Epithelial cell of esophagus (primary cell): ENCODE results near the gene SENP7.
A peak's percentile ranks its signal among the peaks of the same experiment; 100 is the strongest.
"Not testable (repeated sequence)": the region's sequence is repeated elsewhere in the genome, so short reads cannot be mapped to it uniquely, and the experiment has no call there.

ENCODE experiments used
- DNase-seq: peaks from one replicate; pipeline ENCODE4 v3.0.0; 2010; ENCODE audit warnings: low read depth
- H3K4me3 ChIP-seq: 2 replicates; pipeline ENCODE4 v1.5.1; 2011; ENCODE audit warnings: mild to moderate bottlenecking, low read length, control low read depth
- TF ChIP-seq, protein P1 (sequence below): IDR thresholded peaks from 2 replicates; pipeline ENCODE4 v1.5.1; 2011; ENCODE audit warnings: low read depth, mild to moderate bottlenecking, low read length, control low read depth, inconsistent platforms; ENCODE audit not compliant: insufficient read depth; ENCODE audit errors: missing control alignments

SENP7 gene

DNA sequence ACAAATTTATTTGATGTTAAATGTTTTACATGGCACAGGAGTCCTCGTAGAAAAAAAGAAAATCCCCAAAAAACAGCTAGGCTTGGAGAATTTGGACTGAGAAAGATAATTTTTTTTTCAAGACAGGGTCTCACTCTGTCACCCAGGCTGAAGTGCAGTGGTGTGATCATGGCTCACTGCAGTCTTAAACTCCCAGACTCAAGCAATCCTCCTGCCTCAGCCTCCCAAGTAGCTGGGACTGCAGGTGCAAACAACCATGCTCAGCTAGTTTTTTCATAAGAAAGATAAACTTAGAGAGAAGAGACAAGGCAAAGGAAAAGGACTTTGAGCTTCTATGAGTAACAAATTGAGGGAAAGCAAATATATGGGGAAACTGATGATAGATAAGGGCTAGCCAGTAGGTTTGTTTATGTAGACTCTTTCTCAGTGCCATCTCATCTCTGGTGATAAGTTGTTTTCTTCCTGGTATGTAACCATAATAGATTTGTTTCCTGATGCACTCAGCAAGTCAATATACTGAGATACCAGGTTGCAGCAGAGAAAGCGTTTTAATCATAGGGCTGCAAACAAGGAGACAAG is 35.6 kb upstream of the SENP7 start:
- TF ChIP-seq, protein P1, sequence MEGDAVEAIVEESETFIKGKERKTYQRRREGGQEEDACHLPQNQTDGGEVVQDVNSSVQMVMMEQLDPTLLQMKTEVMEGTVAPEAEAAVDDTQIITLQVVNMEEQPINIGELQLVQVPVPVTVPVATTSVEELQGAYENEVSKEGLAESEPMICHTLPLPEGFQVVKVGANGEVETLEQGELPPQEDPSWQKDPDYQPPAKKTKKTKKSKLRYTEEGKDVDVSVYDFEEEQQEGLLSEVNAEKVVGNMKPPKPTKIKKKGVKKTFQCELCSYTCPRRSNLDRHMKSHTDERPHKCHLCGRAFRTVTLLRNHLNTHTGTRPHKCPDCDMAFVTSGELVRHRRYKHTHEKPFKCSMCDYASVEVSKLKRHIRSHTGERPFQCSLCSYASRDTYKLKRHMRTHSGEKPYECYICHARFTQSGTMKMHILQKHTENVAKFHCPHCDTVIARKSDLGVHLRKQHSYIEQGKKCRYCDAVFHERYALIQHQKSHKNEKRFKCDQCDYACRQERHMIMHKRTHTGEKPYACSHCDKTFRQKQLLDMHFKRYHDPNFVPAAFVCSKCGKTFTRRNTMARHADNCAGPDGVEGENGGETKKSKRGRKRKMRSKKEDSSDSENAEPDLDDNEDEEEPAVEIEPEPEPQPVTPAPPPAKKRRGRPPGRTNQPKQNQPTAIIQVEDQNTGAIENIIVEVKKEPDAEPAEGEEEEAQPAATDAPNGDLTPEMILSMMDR: no peak
- no peak overlapping the region for H3K4me3 ChIP-seq
- no peak for DNase-seq

DNA sequence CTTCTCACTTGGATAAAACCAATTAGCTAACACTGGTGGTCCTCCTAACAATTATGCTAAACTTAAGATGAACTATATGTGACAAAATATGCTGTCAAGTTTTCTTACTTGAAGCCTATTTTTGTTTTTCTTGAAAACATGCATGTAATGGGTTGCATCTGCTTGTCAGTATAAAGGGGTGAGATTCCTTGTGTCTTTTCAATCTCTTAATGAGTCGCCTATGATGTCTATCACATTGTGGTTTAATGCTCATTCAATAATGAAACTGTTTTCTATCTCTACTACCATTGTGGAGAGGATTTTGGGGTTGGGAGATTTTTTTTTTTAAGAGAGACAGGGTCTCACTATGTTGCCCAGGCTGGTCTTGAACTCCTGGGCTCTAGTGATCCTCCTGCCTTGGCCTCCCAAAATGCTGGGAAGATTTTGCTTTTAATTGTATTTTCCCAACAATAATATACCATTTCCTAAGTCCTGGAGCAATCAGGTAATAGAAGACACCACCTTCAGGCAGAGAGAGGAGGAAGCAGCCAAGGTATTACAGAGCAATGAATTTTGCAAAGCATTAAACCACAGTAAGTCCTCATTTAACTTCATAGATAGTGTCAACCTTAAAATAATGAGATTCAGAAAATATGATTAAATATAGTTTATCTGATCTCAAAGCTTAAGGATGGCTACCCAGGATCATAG is 31.3 kb upstream of the SENP7 start:
- H3K4me3 ChIP-seq: no peak overlapping the region
- no peak for DNase-seq
- TF ChIP-seq, protein P1: peak; percentile 57

DNA sequence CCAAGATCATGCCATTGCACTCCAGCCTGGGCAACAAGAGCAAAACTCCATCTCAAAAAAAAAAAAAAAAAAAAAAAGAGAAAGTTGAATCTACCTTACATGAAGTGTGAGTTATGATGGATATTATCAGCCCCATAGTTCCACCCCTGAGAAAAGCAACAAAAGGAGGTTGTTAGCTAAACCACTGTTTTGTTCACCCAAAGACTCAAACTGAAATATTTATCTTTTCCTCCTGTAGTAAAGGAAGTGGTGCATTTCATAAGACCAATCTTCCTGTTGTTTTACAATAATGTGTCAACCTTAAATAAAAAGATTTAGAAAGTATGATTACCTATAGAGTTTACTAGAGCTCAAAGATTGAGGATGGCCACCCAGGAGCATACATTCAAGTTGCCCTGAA is 29.9 kb upstream of the SENP7 start:
- TF ChIP-seq, protein P1: no peak
- no peak overlapping the region for H3K4me3 ChIP-seq
- no peak for DNase-seq

DNA sequence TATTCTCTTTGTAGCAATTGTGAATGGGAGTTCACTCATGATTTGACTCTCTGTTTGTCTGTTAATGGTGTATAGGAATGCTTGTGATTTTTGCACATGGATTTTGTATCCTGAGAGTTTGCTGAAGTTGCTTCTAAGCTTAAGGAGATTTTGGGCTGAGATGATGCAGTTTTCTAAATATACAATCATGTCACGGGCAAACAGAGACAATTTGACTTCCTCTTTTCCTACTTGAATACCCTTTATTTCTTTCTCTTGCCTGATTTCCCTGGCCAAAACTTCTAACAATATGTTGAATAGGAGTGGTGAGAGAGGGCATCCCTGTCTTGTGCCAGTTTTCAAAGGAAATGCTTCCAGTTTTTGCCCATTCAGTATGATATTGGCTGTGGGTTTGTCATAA is 23.9 kb upstream of the SENP7 start:
- H3K4me3 ChIP-seq, DNase-seq: not testable (repeated sequence)

DNA sequence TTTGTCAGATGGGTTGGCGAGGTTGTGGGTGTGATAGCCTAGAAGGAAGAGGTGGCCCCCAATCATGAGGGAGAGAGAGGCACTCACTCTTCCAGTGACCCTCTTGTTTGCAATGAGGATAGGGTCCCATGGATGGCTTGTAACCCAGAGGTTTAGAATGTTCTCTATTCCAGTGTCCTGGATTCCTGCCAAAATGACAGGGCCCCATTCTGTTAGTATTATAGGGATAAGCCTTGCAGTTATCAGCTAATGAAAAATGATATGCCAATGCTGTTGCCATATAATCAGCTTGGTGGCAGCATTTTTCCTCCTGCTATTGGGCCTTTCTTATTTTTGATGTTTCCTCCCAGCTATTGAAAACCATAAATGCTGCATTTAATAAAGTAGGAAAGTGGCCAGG is 23.3 kb upstream of the SENP7 start:
- no peak overlapping the region for H3K4me3 ChIP-seq
- TF ChIP-seq, protein P1: no peak
- no peak for DNase-seq

DNA sequence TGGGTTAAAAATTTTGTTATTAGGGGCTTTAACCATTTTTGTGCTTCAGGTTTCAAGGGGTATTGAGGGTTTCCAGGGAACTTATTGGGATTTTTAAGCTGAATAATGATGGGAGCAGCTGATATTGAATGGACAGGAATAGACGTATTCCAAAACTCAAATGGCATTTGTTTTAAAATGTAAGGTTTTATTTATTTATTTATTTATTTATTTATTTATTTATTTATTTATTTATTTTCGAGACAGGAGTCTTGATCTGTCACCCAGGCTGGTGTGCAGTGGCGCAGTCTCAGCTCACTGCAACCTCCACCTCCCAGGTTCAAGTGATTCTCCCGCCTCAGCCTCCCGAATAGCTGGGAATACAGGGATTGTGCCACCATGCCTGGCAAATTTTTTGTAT is 22.2 kb upstream of the SENP7 start:
- no peak for DNase-seq
- H3K4me3 ChIP-seq: no peak overlapping the region
- TF ChIP-seq, protein P1: no peak

DNA sequence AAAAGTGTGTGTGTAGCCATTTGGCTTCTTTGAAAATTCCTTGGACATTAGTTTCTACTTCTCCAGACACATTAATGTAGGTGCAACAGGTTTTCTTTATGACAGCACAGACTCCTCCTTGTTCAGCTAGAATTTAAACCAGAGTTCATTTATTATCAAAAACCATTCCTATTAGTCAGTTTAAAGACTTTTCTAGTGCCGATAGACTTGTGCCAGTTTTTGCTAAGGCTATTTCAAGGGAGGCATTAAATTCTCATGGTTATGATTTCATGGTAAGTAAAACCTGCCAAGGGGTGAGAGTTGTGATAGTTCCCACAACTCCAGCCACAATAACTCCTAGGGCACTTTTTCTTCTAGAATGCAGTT is 20.6 kb upstream of the SENP7 start:
- TF ChIP-seq, protein P1: no peak
- DNase-seq: no peak
- H3K4me3 ChIP-seq: no peak overlapping the region
